SIG-M5 (cell line): Measurements from ENCODE around the gene XAB2.

ENCODE experiments used
- DNase-seq: peaks from one replicate; lab custom pipeline; 2025; lab: John Stamatoyannopoulos, UW

The XAB2 gene

GRCh38 chr19:7629347-7630054 lies at the start of gene XAB2, which contains the start of gene PET100:
Gene XAB2, minus strand, starts transcription at chr19:7629545. Its CDS starts 18 bp downstream, at chr19:7629527.
Gene PET100, plus strand, starts transcription at chr19:7629793. Its CDS starts 41 bp downstream, at chr19:7629834.
- peak; percentile 93 for DNase-seq

DNA sequence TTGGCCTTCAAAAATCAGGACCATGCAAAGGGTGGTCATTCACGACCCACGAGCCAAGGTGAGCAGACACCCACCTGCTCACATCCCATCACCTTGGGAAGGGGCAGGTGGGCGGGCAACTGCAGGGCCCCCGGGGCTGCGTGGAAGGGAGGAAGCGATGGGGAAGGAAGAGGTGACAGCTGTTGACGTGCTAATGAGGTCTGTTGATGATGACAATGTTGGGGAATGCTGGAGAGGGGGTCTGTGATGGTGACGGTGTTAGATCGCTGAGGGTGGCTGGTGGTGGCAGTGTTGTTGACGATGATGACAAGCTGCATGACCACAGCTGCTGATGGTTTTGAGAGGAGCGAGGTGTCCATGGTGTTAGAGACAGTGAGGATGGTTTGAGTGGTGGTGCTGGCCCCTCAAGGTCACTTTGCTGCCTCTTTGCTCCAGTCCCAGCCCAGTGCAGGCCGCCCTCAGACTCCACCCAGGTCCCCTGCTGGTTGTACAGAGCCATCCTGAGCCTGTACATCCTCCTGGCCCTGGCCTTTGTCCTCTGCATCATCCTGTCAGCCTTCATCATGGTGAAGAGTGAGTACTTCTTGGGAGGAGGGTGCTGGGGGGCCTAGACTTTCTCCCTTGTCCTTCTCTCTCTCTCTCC lies 48.4 kb upstream of the XAB2 start:
- no peak for DNase-seq

DNA sequence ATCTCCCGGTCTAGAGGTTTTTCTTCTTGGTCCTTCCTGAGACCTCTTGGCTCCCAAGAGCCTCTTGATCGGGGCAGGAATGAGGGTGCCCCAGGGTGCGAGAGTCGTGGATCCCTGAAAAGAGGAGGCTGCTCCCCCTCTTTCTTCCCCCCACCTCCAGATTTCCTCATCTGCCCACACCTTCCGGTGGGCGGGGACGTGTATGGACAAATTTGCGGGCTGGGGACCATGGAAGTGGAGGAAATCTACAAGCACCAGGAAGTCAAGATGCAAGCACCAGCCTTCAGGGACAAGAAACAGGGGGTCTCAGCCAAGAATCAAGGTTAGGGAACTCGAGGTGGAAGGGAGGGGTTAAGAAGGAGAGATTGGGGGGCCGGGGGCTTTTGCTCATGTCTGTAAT lies 47.5 kb upstream of the XAB2 start, which contains the start of gene MCEMP1:
Gene MCEMP1, plus strand, starts transcription at position 237 of the 400 bp plus-strand sequence. Its CDS starts 31 bp downstream, at position 268.
- DNase-seq = no peak

DNA sequence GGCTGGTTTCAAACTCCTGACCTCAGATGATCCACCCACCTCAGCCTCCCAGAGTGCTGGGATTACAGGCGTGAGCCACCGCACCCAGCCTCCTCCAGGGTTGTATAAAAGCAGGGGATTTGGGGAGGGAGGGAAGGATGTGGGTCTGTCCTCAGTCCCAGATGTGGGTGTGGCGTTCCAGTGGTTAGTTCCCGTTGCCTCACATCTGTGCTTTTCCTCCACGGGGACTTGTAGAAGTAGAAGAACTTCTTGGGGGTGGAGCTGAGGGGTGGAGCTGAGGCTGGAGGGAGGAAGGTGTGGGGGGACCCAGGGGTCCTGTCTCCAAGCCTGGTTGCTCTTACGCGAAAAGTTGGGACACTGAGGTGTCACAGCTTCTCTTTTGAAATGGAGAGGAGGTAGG lies 47.0 kb upstream of the XAB2 start:
- peak; percentile 73 for DNase-seq

- peak; percentile 86 for DNase-seq
These were observed 45.0 kb upstream of the XAB2 start for GRCh38 chr19:7674010-7675005.

DNA sequence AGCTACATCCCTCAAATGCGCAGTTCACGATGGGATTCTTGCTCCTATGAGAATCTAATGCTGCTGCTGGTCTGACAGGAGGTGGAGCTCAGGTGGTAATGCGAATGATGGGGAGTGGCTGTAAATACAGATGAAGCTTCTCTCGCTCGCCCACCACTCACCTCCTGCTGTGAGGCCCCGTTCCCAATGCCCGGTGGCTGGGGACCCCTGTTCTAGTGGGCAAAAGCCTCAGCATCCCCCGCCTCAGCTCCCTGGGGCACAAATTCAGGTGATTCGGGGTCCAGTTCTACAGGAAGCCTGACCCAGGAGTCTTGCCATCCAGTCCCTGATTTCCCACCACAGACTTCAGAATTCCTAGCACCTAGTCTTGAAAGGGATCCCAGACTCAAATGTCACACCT lies 43.2 kb upstream of the XAB2 start:
- no peak for DNase-seq

GRCh38 chr19:7670790-7671189 lies 41.4 kb upstream of the XAB2 start:
- no peak for DNase-seq

DNA sequence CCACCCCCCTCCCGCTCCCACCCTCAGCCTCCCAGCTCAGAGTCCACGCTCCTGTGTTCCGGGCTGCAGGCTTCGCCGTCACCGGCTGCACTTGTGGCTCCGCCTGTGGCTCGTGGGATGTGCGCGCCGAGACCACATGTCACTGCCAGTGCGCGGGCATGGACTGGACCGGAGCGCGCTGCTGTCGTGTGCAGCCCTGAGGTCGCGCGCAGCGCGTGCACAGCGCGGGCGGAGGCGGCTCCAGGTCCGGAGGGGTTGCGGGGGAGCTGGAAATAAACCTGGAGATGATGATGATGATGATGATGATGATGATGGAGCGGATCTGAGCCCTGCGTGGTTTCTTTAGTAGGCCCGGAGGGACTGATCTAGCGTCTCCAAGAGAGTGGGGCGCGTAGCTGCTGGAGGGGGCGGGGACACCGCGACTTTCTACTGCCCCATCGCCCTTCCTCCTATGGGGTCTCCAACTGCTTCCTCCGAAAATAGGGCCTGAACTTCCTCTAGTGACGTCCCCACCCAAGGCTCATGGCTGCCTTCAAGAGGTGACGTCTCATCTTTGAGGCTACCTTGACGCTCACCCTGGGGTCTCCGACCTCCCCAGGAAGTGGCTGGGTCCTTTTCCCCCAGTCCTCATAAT lies 40.9 kb upstream of the XAB2 start:
- no peak for DNase-seq

- no peak for DNase-seq
These were observed 40.3 kb upstream of the XAB2 start for GRCh38 chr19:7669641-7670040.

- no peak for DNase-seq
These were observed 39.5 kb upstream of the XAB2 start, which contains the start of gene RETN for GRCh38 chr19:7668842-7669241. Gene RETN, plus strand, starts transcription at chr19:7669049. Its CDS starts 278 bp downstream, at chr19:7669327.

DNA sequence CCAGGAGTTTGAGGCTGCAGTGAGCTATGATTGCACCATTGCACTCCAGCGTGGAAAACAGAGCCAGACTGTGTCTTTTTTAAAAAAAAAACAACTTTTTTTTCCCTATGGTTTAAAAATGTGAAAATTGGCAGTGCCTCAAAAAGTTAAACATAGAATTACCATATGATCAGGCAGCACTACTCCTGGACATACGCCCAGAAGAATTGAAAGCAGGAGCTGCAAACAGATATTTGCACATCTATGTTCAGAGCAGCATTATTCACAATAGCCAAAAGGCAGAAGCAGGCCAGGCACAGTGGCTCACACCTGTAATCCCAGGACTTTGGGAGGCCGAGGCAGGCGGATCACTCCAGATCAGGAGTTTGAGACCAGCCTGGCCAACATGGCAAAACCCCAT lies 35.7 kb upstream of the XAB2 start:
- no peak for DNase-seq

GRCh38 chr19:7663706-7664105 lies 34.4 kb upstream of the XAB2 start:
- no peak for DNase-seq

GRCh38 chr19:7662657-7663056 lies 33.3 kb upstream of the XAB2 start:
- DNase-seq = no peak

- no peak for DNase-seq
These were observed 32.6 kb upstream of the XAB2 start for GRCh38 chr19:7661744-7662538.

DNA sequence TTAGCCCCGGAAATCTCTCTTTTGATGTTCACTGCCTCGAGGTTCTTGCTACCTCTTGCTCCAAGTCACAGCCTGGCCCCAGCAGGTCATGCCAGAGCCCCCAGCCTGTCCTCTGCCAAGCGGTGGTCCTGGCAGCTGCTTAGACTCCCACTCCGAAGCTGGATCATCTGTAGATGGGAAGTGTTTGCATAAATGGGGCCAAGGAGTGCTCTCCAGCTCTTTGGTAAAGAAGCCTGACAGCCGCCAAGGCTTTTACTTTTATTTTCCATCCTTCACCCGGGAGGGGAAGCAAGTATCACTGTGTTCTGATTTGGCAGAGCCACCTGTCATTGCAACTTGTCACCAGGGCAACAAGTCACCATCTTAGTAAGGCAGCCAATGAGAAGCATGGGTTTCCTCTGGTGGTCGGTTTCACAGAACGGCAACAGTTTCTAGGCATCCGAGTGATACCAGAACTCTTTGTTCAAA lies 28.9 kb upstream of the XAB2 start:
- DNase-seq = no peak

DNA sequence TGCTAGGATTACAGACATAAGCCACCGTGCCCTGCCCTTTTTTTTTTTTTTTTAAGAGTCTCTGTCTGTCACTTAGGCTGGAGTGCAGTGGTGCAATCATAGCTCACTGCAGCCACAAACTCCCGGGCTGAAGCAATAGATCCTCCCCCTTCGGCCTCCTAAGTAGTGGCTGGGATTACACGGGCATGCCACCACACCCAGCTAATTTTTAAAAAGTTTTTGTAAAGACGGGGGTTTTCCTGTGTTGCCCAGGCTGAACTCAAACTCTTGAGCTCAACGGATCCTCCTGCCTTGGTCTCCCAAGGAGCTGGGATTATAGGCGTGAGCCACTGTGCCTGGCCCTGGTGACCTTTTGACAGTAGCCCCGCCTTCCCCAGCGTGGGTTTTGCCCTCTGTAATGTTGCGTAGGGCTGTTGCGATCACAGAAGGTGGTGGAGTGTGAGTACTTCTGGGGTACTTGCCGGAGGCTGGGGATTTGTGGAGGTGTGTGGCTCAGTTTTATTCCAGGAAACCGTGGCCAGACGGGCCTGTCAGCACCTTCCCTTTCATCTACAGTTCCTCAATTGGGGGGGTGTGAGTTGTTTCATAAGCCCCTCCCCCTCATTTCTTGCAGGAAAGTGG lies 27.9 kb upstream of the XAB2 start:
- DNase-seq = peak; percentile 56

GRCh38 chr19:7655581-7655980 lies 26.2 kb upstream of the XAB2 start:
- peak; percentile 71 for DNase-seq

GRCh38 chr19:7654401-7654800 lies 25.1 kb upstream of the XAB2 start:
- no peak for DNase-seq

- peak; percentile 97 for DNase-seq
These were observed 22.8 kb upstream of the XAB2 start for GRCh38 chr19:7652061-7652641.

GRCh38 chr19:7650148-7650547 lies 20.8 kb upstream of the XAB2 start:
- DNase-seq = no peak
